HL-60 (cell line): ENCODE measurements around the gene ID1.
A peak's percentile ranks its signal among the peaks of the same experiment; 100 is the strongest.

Experiments used
- CTCF ChIP-seq: IDR thresholded peaks from one replicate; pipeline ENCODE4 v1.5.1; 2011; ENCODE audit warnings: low read length, control low read depth, inconsistent platforms; ENCODE audit not compliant: insufficient read depth
- GABPA ChIP-seq: IDR thresholded peaks from 2 replicates; pipeline ENCODE4 v1.6.1; 2012; ENCODE audit warnings: low read depth
- POLR2AphosphoS5 ChIP-seq: IDR thresholded peaks from 2 replicates; pipeline ENCODE4 v1.6.1; 2012; ENCODE audit warnings: low read depth
- REST ChIP-seq: IDR thresholded peaks from 2 replicates; pipeline ENCODE4 v1.6.1; 2012; ENCODE audit warnings: low read depth; ENCODE audit not compliant: insufficient replicate concordance
- SPI1 ChIP-seq: IDR thresholded peaks from 2 replicates; pipeline ENCODE4 v1.6.1; 2012; ENCODE audit warnings: low read depth, mild to moderate bottlenecking, borderline replicate concordance

GRCh38 chr20:31572701-31573554, 32.2 kb upstream of the ID1 start:
- TF ChIP-seq CTCF (no peak), POLR2AphosphoS5 (peak; percentile 76), REST (no peak), GABPA (no peak), SPI1 (no peak)
